H9 (cell line): Measurements from ENCODE around the gene PRRG3. TPM values are rescaled to one million over a fixed set of nuclear protein-coding genes. Genes with fewer than 3 reads are reported as not detected.

Source experiments
- DNase-seq: peaks from one replicate; pipeline ENCODE4 v3.0.0-alpha.2; 2017
- H2AFZ ChIP-seq: one replicate; pipeline ENCODE4 v1.6.1; 2013; ENCODE audit warnings: mild to moderate bottlenecking, low read length, control low read depth, moderate library complexity
- H2AK5ac ChIP-seq: 2 replicates; pipeline ENCODE4 v1.6.1; 2013; ENCODE audit warnings: low read length, control low read depth, mixed read lengths; ENCODE audit not compliant: insufficient read length
- H2BK120ac ChIP-seq: one replicate; pipeline ENCODE4 v1.6.1; 2013; ENCODE audit warnings: low read depth, mild to moderate bottlenecking, low read length, control low read depth, inconsistent platforms; ENCODE audit not compliant: poor library complexity, severe bottlenecking
- H2BK12ac ChIP-seq: 2 replicates; pipeline ENCODE4 v1.6.1; 2013; ENCODE audit warnings: low read length, control low read depth, mixed read lengths, low read depth; ENCODE audit not compliant: insufficient read length
- H2BK15ac ChIP-seq: 2 replicates; pipeline ENCODE4 v1.6.1; 2013; ENCODE audit warnings: low read depth, low read length, control low read depth
- H2BK20ac ChIP-seq: one replicate; pipeline ENCODE4 v1.6.1; 2013; ENCODE audit warnings: low read depth, mild to moderate bottlenecking, low read length, control low read depth, inconsistent platforms; ENCODE audit not compliant: poor library complexity, severe bottlenecking
- H2BK5ac ChIP-seq: 2 replicates; pipeline ENCODE4 v1.6.1; 2013; ENCODE audit warnings: low read length, control low read depth, mixed read lengths; ENCODE audit not compliant: insufficient read length
- H3K14ac ChIP-seq: 2 replicates; pipeline ENCODE4 v1.6.1; 2013; ENCODE audit warnings: low read length, control low read depth; ENCODE audit not compliant: insufficient read depth
- H3K18ac ChIP-seq: 2 replicates; pipeline ENCODE4 v1.6.1; 2013; ENCODE audit warnings: low read depth, mild to moderate bottlenecking, mixed read lengths, low read length, control low read depth; ENCODE audit not compliant: insufficient read length
- H3K23ac ChIP-seq: 2 replicates; pipeline ENCODE4 v1.6.1; 2013; ENCODE audit warnings: low read length, control low read depth, mixed read lengths, low read depth; ENCODE audit not compliant: insufficient read length
- H3K23me2 ChIP-seq: 2 replicates; pipeline ENCODE4 v1.6.1; 2013; ENCODE audit warnings: low read depth, mild to moderate bottlenecking, mixed read lengths, low read length, control low read depth; ENCODE audit not compliant: insufficient read length, poor library complexity, severe bottlenecking
- H3K27ac ChIP-seq: 2 replicates; pipeline ENCODE4 v1.5.1; 2013; ENCODE audit warnings: low read length, control low read depth, mixed read lengths, low read depth; ENCODE audit not compliant: insufficient read length
- H3K27me3 ChIP-seq: 2 replicates; pipeline ENCODE4 v1.6.1; 2013; ENCODE audit warnings: low read length, control low read depth, inconsistent platforms; ENCODE audit not compliant: insufficient read depth
- H3K4ac ChIP-seq: 2 replicates; pipeline ENCODE4 v1.6.1; 2013; ENCODE audit warnings: low read depth, mild to moderate bottlenecking, control low read depth, inconsistent platforms, low read length, moderate library complexity
- H3K4me1 ChIP-seq: 2 replicates; pipeline ENCODE4 v1.6.1; 2013; ENCODE audit warnings: low read length, control low read depth, inconsistent platforms; ENCODE audit not compliant: insufficient read depth
- H3K4me2 ChIP-seq: 2 replicates; pipeline ENCODE4 v1.6.1; 2013; ENCODE audit warnings: low read length, control low read depth, mixed read lengths; ENCODE audit not compliant: insufficient read length, insufficient read depth
- H3K56ac ChIP-seq: 2 replicates; pipeline ENCODE4 v1.6.1; 2013; ENCODE audit warnings: low read depth, mild to moderate bottlenecking, mixed read lengths, low read length, control low read depth; ENCODE audit not compliant: insufficient read length
- H3K79me1 ChIP-seq: 2 replicates; pipeline ENCODE4 v1.6.1; 2013; ENCODE audit warnings: low read depth, mild to moderate bottlenecking, moderate library complexity, low read length, control low read depth, inconsistent platforms; ENCODE audit not compliant: insufficient read depth, poor library complexity, severe bottlenecking
- H3K79me2 ChIP-seq: 2 replicates; pipeline ENCODE4 v1.6.1; 2013; ENCODE audit warnings: low read length, control low read depth, inconsistent platforms; ENCODE audit not compliant: insufficient read depth
- H3K9ac ChIP-seq: 2 replicates; pipeline ENCODE4 v1.6.1; 2013; ENCODE audit warnings: low read length, control low read depth, mixed read lengths; ENCODE audit not compliant: insufficient read length; ENCODE audit errors: extremely low read depth
- H3K9me3 ChIP-seq: one replicate; pipeline ENCODE4 v1.6.1; 2013; ENCODE audit warnings: low read depth, low read length, inconsistent platforms; ENCODE audit not compliant: control insufficient read depth
- H3T11ph ChIP-seq: one replicate; pipeline ENCODE4 v1.6.1; 2013; ENCODE audit warnings: mild to moderate bottlenecking, low read length, control low read depth, inconsistent platforms
- H4K20me1 ChIP-seq: one replicate; pipeline ENCODE4 v1.6.1; 2013; ENCODE audit not compliant: control insufficient read depth, insufficient read length, insufficient read depth
- H4K5ac ChIP-seq: 2 replicates; pipeline ENCODE4 v1.6.1; 2013; ENCODE audit warnings: low read depth, mild to moderate bottlenecking, mixed read lengths, low read length, control low read depth; ENCODE audit not compliant: insufficient read length
- H4K8ac ChIP-seq: replicated peaks from 2 replicates; pipeline ENCODE4 v1.6.1; 2013; ENCODE audit warnings: low read length, control low read depth, mixed read lengths, low read depth; ENCODE audit not compliant: insufficient read length
- H4K91ac ChIP-seq: 2 replicates; pipeline ENCODE4 v1.6.1; 2013; ENCODE audit warnings: low read depth, mild to moderate bottlenecking, moderate library complexity, mixed read lengths, low read length, control low read depth; ENCODE audit not compliant: insufficient read length
- H3K27ac Mint-ChIP-seq, 3 experiments: 2 replicates in 2 of 3; 3 replicates in 1 of 3; pipeline ENCODE4 v1.8.0; 2020 to 2021; ENCODE audit warnings: mixed read lengths in 3 of 3, mild to moderate bottlenecking in 1 of 3, moderate library complexity in 1 of 3
- H3K27me3 Mint-ChIP-seq: 2 replicates; pipeline ENCODE4 v1.8.0; 2021; ENCODE audit warnings: low read depth, mild to moderate bottlenecking, moderate library complexity, mixed read lengths
- H3K36me3 Mint-ChIP-seq, 3 experiments: 2 replicates in 2 of 3; 3 replicates in 1 of 3; pipeline ENCODE4 v1.8.0; 2020 to 2021; ENCODE audit warnings: low read depth in 3 of 3, mixed read lengths in 3 of 3; ENCODE audit not compliant: insufficient read depth in 1 of 3
- H3K4me1 Mint-ChIP-seq, 2 experiments: 2 replicates each; pipeline ENCODE4 v1.8.0; 2020; ENCODE audit warnings: mixed read lengths in 2 of 2
- H3K4me3 Mint-ChIP-seq, 2 experiments: 2 replicates in 1 of 2; 3 replicates in 1 of 2; pipeline ENCODE4 v1.8.0; 2020 to 2021; ENCODE audit warnings: mild to moderate bottlenecking in 2 of 2, mixed read lengths in 2 of 2, moderate library complexity in 1 of 2
- H3K9me3 Mint-ChIP-seq, 2 experiments: 2 replicates in 1 of 2; 3 replicates in 1 of 2; pipeline ENCODE4 v1.8.0; 2020; ENCODE audit warnings: mild to moderate bottlenecking in 2 of 2, mixed read lengths in 2 of 2, moderate library complexity in 1 of 2
- WGBS: extraction: QIAGEN DNeasy Blood & Tissue Kit; methylation state at CpG from one replicate; pipeline ENCODE4 v1.1.7; 2013; ENCODE audit warnings: missing lambda C conversion rate, low lambda C conversion rate, mixed read lengths; ENCODE audit not compliant: insufficient read length; ENCODE audit errors: extremely low coverage; 5-methylcytosine and 5-hydroxymethylcytosine counted together
- total RNA-seq: library from RNA; stranded (reverse); gene quantifications from 2 replicates; pipeline ENCODE4 v1.2.1, GENCODE V29; 2021
- TF ChIP-seq, protein P1 (sequence below): fragments of 200-600 bp; sonication (generic); conservative IDR thresholded peaks from 3 replicates; pipeline ENCODE4 v1.8.0; 2021; ENCODE audit warnings: antibody characterized with exemption, mild to moderate bottlenecking

PRRG3 gene
- total RNA-seq, 1 experiment from 2014 or later, result 4.9 TPM

DNA sequence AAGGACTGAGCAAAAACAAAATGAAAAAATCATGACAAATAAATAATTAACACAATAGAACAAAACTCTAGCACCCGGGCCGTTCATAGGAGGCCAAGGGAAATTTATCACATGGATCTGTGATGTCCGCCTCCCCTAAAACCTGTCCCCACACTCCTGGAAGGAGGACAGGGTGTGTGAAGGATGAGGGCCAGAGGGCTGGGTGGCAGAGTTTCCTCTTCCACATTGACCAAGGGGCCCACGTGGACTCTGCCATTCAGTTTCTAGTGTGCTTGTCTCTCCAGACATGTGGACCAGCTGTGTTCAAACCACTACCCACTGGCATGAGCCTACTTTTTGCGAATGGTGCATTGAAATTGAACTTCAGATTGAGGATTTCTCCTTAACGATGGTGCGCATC lies 6.3 kb downstream of the PRRG3 start:
- no peak overlapping the region for H4K8ac ChIP-seq
- no peak overlapping the region for H2AK5ac ChIP-seq
- H3K9me3 Mint-ChIP-seq, result peaks cover 66 to 79% of the 10 kb centered on the region in 2 experiments
- H3K4me3 Mint-ChIP-seq, result no peak overlapping the region
- no peaks in the 10 kb centered on the region for H3K27me3 ChIP-seq
- H3K23ac ChIP-seq, result no peak overlapping the region
- H4K91ac ChIP-seq, result no peak overlapping the region
- H3K27ac Mint-ChIP-seq, result no peak overlapping the region
- H3K4me1 ChIP-seq, result no peaks in the 10 kb centered on the region; the same call in 1 of the 2 replicates
- H3K9ac ChIP-seq, result no peak overlapping the region
- H3K79me2 ChIP-seq, result no peaks in the 10 kb centered on the region
- no peaks in the 10 kb centered on the region for H3K23me2 ChIP-seq
- no peak overlapping the region for H3K14ac ChIP-seq
- no peak overlapping the region for H3K18ac ChIP-seq
- H2BK120ac ChIP-seq, result no peak overlapping the region
- no peaks in the 10 kb centered on the region for H3K79me1 ChIP-seq
- no peak overlapping the region for H2BK15ac ChIP-seq
- H3K27me3 Mint-ChIP-seq, result peaks cover 10% of the 10 kb centered on the region
- no peak for DNase-seq
- no peak overlapping the region for H3K56ac ChIP-seq
- H3K4me1 Mint-ChIP-seq, result peaks cover 3% of the 10 kb centered on the region in 2 experiments; a peak in 3 of 4 replicates
- no peak overlapping the region for H2BK5ac ChIP-seq
- H4K5ac ChIP-seq, result no peak overlapping the region
- H2BK20ac ChIP-seq, result no peak overlapping the region
- H3K36me3 Mint-ChIP-seq, result peaks cover 0 to 1% (median 0%) of the 10 kb centered on the region in 3 experiments; a peak in 4 of 7 replicates
- no peaks in the 10 kb centered on the region for H4K20me1 ChIP-seq
- no peak overlapping the region for H3K4me2 ChIP-seq
- H3K4ac ChIP-seq, result no peak overlapping the region
- no peak overlapping the region for H3K27ac ChIP-seq
- no peak overlapping the region for H3T11ph ChIP-seq
- TF ChIP-seq, protein P1, sequence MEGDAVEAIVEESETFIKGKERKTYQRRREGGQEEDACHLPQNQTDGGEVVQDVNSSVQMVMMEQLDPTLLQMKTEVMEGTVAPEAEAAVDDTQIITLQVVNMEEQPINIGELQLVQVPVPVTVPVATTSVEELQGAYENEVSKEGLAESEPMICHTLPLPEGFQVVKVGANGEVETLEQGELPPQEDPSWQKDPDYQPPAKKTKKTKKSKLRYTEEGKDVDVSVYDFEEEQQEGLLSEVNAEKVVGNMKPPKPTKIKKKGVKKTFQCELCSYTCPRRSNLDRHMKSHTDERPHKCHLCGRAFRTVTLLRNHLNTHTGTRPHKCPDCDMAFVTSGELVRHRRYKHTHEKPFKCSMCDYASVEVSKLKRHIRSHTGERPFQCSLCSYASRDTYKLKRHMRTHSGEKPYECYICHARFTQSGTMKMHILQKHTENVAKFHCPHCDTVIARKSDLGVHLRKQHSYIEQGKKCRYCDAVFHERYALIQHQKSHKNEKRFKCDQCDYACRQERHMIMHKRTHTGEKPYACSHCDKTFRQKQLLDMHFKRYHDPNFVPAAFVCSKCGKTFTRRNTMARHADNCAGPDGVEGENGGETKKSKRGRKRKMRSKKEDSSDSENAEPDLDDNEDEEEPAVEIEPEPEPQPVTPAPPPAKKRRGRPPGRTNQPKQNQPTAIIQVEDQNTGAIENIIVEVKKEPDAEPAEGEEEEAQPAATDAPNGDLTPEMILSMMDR, result no peak
- no peak overlapping the region for H2BK12ac ChIP-seq
- no peak overlapping the region for H2AFZ ChIP-seq
- peaks cover 57% of the 10 kb centered on the region for H3K9me3 ChIP-seq
- WGBS, result no CpG with 5 or more reads among the region's 7 CpGs
